Vein endothelial cell (primary cell): ENCODE data around the gene OR10C1. TPM values are rescaled to one million over a fixed set of nuclear protein-coding genes. Genes with fewer than 3 reads are reported as not detected.

Experiments
- total RNA-seq: library from RNA; depleted of rRNA; stranded (reverse); fragments of >200 nt; gene quantifications from 2 replicates; pipeline ENCODE4 v1.2.3, GENCODE V29; 2012

OR10C1 gene
- total RNA-seq: not detected in 2 replicates

GRCh38 chr6:29439006-29439405 is at the start of gene OR10C1:
Gene OR10C1, plus strand, starts transcription at chr6:29439306. Its CDS starts 710 bp downstream, at chr6:29440016.

GRCh38 chr6:29395331-29395730 is 43.8 kb upstream of the OR10C1 start, which contains the start of gene OR12D2:
Gene OR12D2, plus strand, starts transcription at chr6:29395631. Its CDS starts 1,069 bp downstream, at chr6:29396700.

GRCh38 chr6:29414588-29414987 is 24.5 kb upstream of the OR10C1 start, which contains the start of gene OR12D1:
Gene OR12D1, plus strand, starts transcription at chr6:29414928.

GRCh38 chr6:29456971-29457370 is 17.9 kb downstream of the OR10C1 start, which contains the start of the genes OR11A1 and OR2H1:
Gene OR11A1, minus strand, starts transcription at chr6:29457071. Its CDS starts 29,430 bp downstream, at chr6:29427641.
Gene OR2H1, plus strand, starts transcription at chr6:29457155. Its CDS starts 4,615 bp downstream, at chr6:29461770.

GRCh38 chr6:29487660-29488059 is 48.6 kb downstream of the OR10C1 start, which contains the start of gene MAS1L:
Gene MAS1L, minus strand, starts transcription at chr6:29487956. Its CDS starts 54 bp downstream, at chr6:29487902.

Other genes starting within 250 kb of the OR10C1 start
- gene OR14J1, start 137.6 kb upstream of the OR10C1 start, total RNA-seq: not detected in 2 replicates
- not detected in 2 replicates for gene OR5V1, start 70.4 kb upstream of the OR10C1 start, total RNA-seq
- not detected in 2 replicates for gene OR12D3, start 64.0 kb upstream of the OR10C1 start, total RNA-seq
- not detected in 2 replicates for gene OR12D2, start 43.7 kb upstream of the OR10C1 start, total RNA-seq
- not detected in 2 replicates for gene OR12D1, start 24.4 kb upstream of the OR10C1 start, total RNA-seq
- not detected in 2 replicates for gene OR11A1, start 17.8 kb downstream of the OR10C1 start, total RNA-seq
- gene OR2H1, start 17.8 kb downstream of the OR10C1 start, total RNA-seq: not detected in 2 replicates
- gene MAS1L, start 48.6 kb downstream of the OR10C1 start, total RNA-seq: not detected in 2 replicates
- gene UBD, start 120.4 kb downstream of the OR10C1 start, total RNA-seq: 3.9 and 7.5 TPM in 2 replicates
- gene OR2H2, start 145.8 kb downstream of the OR10C1 start, total RNA-seq: not detected in 2 replicates
- gene GABBR1, start 193.9 kb downstream of the OR10C1 start, total RNA-seq: 4.6 and 6.6 TPM in 2 replicates
- gene MOG, start 217.8 kb downstream of the OR10C1 start, total RNA-seq: not detected in 2 replicates
- gene ZFP57, start 241.8 kb downstream of the OR10C1 start, total RNA-seq: 0.10 TPM in 1 of 2 replicates, not detected in the other